ENCODE measurements around the gene SH3RF3. TPM values are rescaled to one million over a fixed set of nuclear protein-coding genes. Genes with fewer than 3 reads are reported as not detected.

Gene SH3RF3
- polyA plus RNA-seq, 5 donors, result 6.1 to 8.9 (median 7.3) TPM

DNA sequence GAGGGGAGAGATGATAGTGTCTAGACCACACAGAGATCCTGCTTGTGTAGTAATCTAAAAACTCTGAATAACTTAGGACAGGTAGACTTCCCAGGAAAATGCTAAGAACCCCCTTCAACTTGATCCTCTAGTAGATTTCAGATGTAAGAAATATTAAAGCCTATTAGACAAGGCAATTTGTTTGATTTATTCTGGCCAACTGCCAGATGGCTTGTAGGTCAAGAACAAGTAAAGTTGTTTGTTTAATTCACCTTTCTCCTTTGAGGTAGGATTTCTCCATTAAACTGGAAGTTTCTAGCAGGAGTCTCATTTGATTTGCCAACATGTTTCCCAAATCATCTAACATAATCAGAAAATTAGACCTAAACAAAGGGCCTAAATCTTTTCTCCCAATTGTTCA, 48.6 kb downstream of the SH3RF3 start:
- no peak for DNase-seq

DNA sequence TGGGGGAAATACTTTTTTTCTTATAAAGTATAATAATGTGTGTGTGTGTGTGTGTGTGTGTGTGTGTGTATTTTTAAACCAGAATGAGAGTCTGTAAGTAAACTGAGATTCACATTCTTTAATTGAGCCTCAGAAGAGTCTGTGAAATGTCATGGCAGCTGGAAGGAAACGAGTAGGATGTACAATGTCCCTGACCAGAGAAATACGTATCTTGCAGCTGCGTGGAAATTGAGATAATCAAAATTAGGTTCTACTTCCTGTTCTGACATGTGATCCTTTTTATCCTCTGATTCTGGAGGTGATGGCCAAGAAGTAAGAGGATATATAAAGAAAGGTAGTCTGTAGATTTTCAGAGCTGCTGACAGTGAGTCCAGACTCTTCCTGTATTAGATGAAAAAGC, 50.0 kb downstream of the SH3RF3 start:
- DNase-seq, result no peak

DNA sequence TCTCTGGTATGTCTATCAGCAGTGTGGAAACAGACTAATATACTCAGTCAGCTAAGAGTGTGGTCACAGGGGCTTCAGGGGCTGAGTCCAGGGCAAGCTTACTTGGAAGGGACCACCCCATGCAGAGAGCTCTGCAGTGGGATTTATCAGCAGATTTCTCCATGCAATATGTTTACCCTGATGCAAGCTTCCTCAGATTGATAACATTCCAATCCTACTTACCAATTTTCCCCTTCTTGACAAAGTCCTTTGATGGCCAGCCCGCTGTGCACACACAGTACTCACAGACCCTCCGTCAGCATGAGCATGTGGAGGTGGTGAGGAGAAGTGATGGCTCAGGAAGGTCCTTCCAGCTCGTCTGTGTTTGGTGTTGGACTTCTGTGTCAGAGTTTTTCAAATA, 51.8 kb downstream of the SH3RF3 start:
- DNase-seq, result no peak

DNA sequence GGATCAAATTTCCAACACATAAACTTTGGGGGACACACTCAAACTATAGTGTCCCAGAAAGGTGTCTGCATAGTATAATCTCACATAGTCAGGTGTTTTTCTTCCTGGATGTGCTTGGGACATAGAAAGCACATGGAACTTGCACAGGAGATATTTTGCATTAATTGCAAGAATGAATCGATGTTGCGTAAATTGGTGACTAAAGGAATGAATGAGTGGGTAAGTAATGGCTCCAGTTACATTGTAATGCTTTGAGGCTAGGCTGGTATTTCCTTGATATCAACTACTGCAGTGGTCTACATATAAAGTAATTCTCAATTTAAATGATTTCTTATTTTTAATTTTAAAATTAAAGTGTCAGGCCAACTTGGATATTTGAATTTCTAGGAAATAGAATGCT, 53.4 kb downstream of the SH3RF3 start:
- no peak for DNase-seq

DNA sequence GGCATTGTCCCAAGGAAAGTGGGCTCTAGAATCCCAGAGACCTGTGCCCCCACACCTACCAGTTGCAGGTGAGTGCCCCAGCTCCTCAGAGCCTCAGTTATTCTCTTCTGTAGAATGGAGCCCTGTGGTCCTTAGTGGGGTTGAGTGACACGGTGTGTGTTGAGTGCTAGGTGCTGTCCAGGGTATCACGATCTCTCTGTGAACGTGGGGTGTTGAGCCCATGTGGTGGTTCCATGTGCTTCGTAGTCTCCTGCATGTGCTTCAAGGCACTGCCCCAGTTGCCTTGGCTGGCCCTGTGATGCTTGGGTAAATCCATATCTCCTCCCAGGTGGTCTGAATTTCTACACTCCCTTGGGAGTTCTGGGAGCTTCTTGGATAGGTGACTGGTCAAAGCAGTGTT, 54.9 kb downstream of the SH3RF3 start:
- DNase-seq, result no peak

DNA sequence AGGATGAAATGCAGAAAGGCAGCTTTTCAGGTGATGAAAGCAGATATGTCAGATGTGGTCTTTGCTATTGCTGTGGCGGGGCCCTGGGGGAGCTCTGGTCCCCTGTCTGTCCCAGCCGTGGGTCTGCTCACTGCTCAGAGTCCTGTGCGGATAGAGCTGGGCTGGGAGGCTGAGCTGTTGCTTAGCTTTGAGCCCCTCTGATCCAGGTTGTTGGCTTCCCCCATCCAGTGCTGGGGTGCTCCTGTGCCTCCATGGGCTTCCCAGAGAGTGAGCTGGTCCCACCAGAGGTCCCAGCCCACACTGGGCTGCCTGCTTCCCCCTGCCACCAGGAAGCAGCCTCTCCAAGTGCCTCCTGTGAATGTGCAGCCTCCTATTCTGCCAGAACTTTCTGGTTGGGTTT, 55.4 kb downstream of the SH3RF3 start:
- DNase-seq, result no peak

DNA sequence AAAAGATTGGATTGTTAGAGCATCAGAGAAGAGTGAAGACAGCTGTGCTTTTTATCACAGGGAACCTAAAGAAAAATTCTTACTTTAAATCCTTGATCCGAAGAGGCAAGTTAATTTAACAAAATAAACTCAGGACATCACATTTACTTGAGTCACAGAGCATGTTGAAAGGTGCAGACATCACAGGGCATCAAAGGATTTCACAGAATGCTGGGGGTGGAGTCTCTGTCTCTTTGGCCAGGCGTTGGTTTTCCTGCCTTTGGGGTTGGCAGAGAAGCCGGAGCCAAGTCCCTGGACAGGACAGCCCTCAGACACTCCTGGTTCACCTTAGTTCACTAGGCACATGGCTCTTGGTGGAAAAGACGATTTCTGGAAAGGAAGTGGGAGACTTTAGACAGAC, 56.3 kb downstream of the SH3RF3 start:
- no peak for DNase-seq

DNA sequence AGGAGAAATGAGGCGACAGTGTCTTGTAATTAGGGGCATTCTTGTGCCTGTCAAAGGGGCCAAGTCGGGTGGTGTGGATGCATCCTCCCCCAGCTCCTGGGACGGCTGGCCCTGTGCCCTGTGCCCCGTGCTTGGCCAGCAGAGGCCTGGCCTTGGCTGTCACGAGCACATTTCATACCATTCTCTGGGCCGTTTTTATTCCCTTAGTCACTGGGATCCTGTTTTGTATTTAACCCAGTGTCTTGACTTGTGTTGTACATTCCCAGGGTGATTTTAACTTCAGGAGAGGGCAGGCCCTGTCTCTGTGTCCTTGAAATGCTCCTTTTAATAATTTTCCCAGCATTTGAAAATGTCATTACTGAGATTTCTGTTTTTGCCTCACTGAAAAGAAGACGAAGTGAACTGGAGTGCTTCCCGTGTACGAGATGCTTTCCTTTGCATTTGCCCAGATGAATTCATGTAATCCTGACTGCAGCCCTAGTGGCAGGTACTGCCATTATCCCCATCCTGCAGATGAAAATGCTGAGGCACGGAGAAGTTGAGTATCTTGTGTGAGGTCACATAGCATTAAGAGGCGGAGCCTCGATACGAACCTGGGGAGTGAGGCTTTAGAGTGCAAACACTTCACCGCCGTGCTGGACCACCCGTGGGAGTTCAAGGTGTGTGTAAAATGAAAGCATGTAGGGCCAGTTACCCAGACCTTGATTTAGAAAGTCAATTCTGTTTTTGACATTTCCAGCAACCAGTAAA, 57.0 kb downstream of the SH3RF3 start:
- no peak for DNase-seq

DNA sequence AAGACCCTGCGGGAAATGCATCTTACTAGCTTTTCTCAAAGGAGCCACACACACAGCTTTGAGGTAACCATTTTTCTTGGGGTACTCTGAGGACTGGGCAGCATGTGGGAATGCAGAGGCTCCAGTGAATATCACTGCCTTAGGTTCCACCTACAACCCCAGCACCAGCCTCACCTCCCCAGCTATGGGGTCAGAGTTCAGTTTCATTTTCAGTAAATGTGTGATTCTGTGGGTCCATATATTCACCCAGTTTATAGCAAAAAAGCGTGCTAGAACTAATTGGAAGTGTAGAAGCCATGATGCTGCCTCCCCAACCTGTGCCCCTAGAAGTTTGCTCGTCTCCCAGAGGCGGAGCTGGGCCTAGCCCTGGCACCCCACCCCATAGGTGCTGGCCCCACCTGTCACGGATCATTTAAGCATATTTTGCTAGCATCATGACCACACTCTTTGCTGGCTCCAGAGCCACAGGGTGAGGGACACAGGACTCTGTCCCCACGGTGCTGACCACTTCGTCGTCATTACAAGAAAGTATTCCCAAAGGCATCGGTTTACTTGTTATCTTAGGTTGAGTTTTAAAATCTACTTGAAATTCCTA, 57.7 kb downstream of the SH3RF3 start:
- no peak for DNase-seq

DNA sequence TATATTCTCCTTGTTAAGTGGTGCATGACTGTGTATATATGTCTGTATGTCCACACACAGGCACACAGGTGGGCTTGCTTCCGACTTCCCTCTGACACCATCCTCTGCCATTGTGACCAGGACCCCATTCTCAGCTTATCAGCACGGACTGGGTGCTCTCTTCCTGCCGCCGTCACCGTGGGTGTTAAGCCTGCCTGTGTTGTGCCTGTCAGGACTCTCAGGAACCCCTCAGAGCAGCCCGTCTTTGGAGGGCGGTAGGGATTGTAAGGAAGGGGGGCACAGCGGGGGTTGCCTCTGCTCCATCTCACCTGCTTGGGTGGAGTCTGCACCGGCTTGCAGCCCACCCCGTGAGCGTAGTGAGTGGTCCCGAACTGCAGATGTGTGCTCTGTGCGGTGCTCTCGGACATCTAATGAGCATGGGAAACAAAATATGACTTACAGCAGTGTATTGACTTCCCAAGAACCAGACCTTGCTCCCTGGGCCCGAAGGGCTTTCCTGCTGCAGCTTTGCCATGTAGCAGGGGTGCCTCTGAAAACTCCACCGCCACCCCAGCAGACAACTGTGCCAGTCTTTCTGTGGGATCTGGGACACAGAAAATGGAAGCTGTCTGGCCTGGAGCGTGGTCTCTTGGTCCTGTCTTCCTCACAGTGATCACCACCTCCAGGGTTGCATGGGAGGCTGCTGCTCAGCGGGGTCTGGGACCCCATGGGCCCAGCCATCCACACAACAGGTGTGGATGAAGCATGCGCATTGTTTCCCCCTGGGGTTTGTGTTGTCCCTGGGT, 58.9 kb downstream of the SH3RF3 start:
- DNase-seq, result no peak

DNA sequence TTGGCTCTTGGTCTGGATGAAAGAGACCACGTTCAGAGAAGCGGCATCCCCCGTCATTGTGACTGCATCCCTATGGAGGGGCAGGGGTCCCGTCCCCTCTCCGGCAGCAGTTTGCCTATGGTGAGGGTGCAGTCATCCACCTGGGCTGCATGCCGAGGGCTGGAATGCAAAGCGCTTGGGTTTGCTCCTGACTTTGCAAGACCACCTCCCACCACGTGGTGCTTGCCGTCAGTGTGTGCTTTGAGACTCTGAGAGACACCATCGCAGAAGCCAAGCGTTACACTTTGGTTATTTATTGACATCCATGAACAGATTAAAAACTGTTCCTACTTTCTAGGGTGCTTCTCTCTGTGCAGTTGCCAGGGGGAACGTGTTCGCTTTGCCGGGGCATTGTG, 59.5 kb downstream of the SH3RF3 start:
- no peak for DNase-seq

DNA sequence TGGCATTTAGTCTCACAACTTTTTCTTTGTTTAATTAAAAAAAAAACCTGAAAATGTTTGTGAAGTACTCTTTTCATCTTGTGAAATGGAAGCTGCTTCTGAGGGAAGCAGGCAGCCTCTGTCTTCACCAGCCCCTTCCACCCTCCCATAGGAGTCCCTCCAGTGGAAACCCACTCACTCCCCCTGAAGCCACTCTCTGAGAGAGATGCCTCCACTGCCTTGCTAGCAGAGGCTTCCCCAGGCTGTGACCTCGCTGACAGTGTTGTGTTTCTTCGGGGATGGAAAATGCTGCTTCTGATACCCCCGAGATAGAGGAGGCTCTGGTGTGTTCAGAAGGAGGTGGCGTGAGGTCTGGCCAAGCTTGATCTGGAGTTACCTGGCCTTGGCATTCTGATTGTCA, 59.9 kb downstream of the SH3RF3 start:
- no peak for DNase-seq

DNA sequence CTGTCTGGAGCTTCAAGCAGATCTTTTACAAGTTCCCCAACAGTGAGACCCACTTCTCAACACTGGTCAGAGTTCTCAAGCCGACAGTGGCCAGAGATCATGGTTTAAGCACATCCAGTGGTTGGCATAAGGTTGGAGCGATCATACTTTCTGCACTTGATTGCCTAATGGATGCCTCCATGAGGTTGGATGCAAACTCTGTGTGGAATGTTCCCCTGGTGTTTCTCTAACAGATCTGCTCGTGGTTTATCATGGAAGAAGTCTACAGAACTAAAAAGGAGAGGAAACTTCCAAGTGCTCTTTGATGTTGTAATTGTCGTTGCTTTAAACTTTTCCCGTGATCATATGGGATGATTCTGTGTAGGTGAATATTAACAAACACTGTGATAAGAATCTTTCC, 60.7 kb downstream of the SH3RF3 start:
- no peak for DNase-seq

DNA sequence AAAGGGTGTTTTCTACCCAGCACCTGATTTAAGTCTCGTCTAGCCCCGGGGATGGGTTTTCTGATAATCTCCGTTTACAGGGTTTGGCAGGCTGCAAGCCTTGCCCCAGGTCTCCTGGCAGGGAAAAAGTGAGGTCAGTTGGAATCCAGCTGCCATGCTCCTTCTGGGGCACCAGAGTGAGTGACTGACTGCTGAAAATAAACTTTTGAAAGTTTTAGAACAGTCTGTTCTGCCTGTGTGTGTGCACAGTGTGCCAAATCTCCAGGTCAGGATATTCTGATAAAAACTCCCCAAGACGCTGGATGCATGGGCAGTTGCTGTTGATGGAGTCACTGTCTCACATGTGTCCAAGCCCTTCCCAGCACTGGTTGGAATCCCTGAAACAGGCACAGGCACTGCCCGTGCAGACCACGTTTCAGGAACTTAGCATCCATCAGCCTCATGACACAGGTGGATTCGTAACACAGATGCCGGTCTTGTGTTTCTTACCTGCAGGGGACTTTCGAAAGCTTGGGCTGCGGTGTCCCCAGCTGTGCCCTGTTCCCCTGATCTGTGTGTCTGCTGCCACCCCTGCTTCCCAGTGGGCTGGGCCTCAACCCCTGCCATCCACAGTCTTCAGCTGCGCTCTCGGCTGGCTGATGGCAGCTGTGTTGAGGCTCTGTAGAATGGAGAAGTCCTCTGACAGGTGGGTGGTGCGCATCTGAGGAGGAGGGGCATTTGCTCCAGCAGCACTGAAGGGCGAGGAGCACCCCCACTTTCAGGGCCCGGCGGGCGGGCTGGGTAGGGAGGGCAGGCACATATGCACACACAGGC, 65.0 kb downstream of the SH3RF3 start:
- no peak for DNase-seq

DNA sequence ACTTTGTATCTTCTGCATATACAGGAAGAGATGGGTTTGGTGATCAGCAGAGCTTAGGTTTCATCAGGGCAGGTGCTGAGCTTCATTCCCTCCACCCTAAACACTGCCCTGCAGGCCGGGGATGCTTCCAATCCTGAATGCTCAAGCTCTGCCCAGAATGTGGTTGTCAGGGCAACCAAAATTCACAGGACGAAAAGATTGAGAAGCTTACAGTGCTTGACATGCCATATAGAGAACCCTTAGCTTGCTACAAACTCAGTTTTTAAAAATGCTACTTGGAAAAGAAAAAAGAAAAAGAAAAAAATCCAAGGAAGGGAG, 65.6 kb downstream of the SH3RF3 start:
- DNase-seq, result no peak

DNA sequence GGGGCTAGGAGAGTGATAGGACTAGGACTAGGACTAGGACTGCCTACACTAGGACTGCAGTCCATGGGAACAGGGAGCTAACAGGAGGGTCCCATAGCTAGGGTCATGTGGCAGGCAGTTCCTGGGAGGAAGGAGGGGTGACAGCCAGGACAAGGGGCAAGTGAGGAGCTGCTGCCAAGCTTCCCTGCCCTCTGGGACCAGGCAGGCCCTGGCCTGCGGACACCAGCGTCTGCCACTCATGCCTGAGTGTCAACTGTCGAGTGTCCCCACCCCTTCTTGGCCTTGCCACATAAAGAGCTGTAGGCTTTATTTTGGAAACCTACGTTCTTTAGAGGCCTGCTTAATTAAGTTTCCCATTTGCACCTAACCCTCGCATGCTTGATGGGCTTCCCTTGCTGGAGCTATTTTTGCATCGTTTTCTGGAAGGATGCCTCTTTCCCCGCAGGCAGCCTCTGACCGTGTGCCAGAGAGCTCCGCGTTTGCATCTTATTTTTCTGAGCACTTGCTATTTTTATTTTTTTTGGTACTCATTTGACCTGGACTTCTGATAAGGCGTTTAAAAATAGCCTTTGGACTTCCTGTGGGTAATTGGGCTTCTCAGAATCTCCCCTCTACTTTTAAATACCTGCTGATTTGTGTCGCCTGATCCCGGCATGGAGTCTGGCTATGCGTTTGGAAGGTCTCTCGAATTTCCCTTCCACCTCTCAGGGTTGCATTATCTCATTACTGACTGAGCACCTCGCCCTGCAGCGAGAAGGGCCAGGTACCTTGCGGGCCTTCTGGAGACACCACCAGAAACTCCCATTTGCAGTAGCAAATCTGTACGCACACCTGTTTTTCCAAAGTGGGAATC, 66.4 kb downstream of the SH3RF3 start:
- no peak for DNase-seq

DNA sequence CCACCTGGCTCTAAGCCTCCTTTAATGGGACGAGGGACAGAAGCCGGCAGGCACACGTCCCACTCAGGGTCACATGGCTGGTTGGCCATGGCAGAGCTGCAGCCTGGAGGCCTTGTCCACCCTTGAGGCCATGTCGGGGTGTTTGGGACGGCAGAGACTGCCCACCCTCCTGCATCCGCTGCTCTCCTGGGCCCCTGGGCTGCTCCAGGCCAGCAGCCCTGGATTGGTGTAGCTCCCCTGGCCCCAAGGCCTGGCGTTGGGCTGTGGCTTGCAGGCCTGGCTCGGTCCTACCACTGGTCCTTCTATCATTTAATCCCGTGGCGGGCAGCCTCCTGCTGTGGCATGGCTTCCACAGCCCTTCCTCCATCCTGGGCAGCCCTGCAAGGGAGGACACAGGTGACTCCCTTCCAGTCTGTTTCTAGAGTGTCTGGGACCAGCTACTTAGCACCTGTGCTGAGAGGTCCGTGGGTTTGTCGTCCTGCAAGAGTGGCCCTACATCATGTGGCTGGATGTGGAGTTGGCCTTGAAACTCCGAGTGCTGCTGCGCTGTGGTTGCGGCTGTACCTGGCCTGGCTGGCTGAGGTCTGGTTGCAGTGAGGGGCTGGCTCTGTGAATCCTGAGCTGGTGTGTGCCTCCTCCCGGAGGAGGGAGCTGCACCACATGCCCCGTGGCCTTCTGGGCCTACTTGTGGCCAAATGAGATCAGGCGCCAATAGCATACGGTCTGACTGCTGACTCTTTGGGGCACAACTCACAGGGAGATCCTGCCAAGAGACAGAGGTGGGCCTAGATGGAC, 67.3 kb downstream of the SH3RF3 start:
- DNase-seq, result no peak

DNA sequence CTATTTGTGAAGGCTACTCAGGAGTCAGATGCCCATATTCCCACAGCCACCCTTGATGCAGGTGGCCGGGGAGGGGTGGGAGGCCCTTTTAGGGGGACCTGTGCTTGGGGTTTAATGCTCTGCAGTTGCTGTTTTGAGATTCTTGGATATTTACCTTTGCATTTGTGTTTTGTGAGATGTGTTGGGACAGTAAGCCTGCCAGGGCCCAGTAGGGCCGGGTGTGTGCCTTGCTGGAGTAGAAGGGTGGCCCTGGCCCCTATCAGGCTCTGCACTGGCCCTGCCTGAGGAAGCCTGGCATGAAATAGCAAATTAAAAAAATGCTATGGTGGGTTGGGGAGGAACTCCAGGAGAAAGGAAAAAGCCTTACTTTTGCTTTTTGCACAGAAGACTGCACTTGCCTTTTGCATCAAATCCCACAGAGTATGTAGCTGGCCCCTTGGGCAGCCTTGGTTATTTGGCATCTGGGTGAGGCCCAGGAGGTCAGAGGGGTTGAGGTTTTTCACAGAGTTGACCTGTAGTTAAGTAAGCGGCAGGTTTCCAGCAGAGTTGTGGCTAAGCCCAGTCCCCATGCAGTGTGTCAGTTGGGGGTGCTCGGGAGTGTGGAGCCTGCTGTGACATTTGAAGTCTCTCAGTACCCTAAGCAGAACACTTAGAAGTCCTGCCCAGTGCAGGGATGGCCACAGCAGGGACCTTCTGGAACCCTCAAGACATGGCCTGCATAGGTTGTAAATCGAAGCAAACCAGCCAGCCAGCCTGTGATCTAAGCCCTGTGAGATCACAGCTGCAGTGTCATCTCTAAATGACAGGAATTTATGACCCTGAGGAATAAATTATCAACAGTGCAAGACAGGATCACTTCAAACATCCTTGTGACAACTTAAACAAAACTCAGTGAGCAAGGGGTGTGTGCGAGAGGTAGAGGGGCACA, 68.8 kb downstream of the SH3RF3 start:
- no peak for DNase-seq

DNA sequence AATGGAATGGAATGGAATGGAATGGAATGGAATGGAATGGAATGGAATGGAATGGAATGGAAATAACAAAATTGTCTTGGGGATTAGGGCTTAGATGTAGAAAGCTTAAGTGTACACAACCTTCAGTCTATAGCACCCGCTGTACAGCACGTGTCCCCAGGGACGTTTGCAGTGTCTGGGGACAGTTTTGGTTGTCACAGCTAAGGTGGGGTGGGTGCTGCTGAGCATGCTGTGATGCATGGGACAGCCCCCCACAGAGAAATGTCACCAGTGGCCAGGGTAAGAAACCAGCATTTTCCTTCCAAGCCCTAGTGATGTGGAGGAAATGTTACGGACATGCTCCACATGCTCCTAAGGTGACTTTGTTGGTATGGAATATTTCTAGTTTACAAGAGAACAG, 70.8 kb downstream of the SH3RF3 start:
- no peak for DNase-seq

All from right lung (tissue), 5 donors.